HG02938 (cell line): ENCODE results near the gene SLC24A4.
A peak's percentile ranks its signal among the peaks of the same experiment; 100 is the strongest.

Source experiments
- ATAC-seq: cut with Tn5 transposase; IDR thresholded peaks from one replicate; pipeline ENCODE4 v1.9.1; 2021; ENCODE audit warnings: mild to moderate bottlenecking, moderate library complexity; ENCODE audit not compliant: unreplicated experiment

SLC24A4 gene

DNA sequence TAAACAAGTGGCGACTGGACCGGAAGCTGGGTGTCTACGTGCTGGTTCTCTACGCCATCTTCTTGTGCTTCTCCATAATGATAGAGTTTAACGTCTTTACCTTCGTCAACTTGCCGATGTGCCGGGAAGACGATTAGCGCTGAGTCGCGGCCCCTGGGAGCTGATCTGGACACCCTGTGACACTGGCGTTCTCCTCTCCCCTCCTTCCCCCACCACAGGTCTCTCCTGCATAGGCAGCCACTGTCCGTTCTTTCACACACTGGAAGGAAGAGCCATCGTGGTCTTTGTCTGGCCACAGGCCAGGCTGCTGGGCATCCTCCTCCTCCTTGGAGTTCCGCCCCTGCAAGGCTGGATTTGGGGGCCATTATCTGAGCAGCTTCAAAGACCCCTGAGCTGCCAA, 170.5 kb downstream of the SLC24A4 start:
- ATAC-seq, result no peak

DNA sequence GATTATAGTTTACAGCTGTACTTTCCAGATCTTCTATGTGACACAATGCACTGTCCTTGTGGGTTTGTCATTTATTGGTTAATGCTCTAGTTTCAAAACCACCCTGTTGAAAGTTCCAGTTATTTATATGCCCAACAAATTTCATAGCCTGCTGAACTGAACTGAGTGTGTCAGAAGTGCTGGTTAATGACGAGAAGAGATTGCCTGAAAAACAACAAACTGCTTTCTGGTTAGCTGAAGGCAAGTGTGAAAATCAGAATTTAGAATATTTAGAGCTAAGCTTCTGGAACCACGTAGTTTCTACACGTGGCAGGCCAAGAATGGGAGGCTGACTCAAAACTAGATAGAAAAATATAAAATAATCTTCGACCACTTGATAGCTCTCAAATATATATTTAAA, 171.5 kb downstream of the SLC24A4 start:
- ATAC-seq, result no peak

DNA sequence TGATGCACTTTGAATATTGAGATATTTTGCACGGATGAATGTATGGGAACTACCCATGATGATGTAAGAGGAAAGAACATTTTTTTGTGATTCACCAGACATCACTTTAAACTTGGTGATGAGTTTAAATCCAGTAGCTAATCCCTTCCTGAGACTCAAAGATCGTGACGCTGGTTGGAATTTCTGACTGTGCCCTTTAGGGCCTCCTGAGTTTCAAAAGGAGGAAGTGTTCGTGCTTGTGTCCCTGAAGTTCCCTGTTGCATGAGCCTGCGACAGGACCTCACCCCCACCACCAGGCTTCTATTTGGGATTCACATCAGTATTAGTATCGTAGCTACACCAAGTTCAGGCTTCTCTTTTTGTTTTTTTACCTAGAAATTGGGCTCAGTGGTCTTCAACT, 172.1 kb downstream of the SLC24A4 start:
- no peak for ATAC-seq

DNA sequence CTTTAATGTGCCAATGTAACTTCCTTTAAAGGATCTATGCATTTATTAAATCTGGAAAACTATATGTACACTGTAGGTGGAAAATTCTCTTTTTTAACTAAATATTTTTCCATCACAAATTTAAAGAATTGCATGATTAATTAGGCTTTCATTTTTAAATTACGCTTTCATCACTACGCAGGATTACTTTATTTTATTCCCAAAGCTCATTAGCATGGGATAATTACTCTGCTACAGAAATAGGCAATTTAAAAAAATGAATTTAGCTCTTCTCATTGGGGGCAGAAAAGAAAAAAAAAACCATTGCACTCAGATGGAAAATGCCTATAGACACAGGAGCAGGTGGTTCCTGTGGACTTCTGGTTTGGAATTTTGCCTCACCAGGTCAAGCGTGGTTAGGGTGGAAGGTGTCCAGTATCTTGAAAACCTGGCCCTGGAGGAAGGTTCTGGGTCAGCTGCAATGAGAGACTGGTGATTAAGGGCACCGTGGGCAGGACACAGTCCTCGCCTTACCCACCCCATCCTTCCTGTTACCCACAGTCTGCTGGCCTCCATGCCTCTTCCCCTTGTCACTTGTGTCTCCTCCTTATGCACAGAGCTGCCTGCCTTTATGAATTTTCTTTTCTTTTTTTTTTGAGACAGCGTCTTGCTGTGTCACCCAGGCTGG, 173.4 kb downstream of the SLC24A4 start:
- ATAC-seq, result no peak

DNA sequence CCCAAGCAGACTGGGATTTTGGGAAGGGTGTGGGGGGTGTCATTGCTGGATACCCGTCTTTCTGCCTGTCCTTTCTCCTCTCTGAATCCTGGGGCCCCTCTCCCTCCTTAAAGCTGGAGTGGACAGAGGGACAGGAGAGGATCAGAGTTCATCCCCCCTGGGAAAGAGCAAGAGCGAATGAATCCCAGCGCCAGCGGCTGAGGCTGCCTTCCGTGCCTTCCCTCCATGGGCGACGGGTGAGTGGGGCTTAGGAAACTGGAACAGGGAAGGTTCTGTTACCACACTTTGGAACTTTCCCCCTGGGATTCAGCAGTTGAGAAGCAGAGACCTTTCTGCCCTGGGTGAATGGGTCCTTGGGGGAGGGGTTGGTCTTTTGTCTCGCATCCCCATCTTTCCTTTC, 174.4 kb downstream of the SLC24A4 start:
- ATAC-seq, result no peak

DNA sequence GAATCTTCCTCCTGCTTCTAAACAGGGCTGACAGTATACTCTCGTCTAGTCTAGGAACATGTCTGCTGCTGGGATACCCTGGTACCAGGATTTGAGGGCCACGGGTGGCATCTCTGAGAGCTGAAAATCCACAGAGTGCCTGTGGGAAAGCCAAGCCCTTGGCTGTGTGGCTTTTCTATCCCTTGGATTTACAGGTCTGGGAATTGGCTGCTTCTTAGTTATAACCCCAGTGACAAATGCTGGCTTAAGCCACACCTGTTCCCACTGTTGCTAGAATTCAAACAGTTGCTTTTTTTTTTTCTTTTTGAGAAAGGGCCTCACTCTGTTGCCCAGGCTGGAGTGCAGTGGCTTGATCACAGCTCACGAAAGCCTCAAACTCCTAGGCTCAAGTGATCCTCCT, 176.3 kb downstream of the SLC24A4 start:
- ATAC-seq, result no peak

DNA sequence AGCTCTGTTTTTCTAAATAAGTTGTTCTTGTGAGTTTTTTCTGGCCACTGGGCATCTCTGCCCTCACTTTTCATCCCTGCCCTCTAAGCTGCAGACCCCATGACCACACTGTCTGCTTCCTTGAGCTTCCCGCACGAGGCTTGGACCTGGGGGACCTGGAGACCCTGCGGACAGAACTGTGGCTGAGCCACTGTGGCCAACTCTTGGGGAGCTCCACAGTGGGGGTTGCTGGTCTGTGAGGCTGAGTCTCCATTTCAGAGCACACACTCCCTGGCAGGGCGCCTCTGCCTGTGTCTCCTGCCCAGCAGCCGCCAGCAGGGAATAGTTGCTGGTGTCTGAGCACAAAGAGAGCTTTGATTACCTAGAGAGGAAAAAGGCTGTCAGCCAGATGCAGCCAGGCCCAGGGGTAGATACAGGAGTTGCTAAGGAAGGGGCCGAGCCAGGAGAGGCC, 177.6 kb downstream of the SLC24A4 start:
- ATAC-seq, result no peak

DNA sequence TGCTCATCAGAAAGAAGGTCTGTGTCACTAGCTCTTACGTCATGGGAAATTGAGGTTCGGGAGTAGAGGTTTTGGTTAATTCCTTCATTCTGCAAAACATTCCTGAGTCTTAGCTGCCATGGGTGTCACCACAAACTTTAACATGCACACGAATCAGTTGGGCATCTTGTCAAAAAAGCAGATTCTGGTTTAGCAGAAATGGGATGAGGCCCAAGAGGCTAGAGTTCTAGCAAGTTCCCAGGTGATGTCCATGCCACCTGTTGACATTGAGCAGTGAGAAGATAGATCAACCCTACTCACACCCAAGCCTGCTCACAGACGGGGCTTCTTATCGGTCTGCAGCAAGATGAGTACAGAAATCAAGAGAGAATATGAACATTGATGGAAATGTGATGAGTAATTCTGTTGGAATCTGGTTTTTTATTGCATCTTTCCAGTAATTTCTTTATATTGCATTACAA, 179.0 kb downstream of the SLC24A4 start:
- no peak for ATAC-seq

DNA sequence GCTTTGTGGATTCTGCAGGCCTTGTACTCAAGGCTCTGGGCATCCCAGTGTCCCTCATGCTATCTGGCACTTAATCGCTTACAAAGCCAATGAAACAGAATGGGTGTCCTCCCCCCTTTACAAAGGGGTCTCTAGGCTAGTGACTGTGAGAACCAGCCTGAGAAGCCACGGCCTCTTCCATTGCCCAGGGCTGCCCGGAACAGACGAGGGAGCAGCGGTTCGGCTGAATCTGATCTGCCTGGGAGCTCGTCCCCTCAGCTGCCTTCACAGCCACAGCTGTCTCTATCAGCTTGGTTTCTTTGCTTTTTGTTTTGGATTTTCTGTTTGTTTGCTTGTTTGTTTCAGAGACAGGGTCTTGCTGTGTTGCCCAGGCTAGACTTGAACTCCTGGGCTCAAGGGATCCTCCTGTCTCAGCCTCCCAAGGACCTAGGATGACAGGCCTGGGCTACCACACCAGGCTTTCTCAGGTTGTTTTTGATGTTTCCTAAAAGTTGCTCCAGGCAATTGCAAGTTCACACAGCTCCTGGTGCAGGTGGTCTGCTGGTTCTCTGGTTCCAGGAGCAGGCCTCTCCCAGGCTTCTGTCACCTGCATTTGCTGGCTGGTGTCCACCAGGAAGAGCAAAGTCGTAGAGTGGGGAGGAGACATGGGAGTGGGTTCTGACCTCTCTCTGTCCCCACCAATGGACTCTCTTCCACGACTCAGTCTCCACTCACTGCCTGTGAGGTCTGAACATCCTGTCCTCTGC, 179.7 kb downstream of the SLC24A4 start:
- ATAC-seq, result no peak

DNA sequence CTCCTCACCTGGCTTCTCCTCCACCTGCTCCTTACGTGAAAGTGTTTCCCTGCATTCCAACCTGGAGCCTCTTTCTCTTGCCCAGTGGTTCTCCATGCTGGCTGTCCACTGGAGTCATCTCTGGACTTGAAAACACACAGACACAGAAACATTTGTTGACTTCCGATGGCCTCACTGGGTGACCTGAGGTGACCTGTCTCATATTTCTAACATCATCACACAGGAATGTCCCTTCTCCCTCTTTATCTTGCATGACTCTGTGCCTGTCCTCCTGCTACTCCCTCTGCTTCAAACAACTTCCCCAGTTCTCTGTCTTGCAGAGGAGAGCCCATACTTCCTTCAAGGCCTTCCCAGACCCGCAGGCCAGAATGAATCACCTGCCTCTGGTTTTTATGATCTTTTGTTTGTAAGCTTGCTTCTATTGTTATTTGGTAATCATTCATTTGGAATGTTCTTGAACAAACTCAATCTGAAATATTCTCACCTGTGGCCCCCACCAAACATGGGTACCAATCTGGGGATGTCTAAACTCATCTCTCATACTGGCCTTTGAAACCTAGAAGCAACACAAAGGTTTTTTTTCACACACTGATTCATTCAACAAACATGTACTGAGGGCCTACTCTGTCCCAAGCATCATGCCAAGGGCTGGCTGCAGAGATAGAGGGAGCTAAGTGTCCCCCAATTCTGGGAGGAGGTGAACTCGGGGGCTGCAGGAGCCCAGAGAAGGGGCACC, 181.0 kb downstream of the SLC24A4 start:
- no peak for ATAC-seq

DNA sequence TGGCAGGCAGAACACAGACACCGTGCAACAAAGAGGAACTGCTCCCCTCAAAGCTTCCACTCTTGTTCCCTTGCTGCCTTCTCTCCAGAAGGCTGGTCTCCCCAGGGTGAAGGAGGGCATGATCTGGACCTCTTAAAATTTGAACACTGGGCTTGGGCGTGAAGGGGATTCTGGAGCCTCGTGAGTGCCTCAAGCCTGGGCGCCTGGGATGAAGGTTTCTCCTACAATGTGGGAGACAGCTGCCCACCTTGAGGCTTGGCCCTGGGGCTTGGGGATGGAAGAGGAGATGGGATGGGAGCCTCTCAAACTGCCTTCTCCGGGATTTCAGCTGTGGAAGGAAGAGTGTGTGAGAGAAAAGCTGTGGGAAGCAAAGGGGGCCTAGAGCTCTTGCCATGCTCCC, 182.9 kb downstream of the SLC24A4 start:
- ATAC-seq, result no peak

DNA sequence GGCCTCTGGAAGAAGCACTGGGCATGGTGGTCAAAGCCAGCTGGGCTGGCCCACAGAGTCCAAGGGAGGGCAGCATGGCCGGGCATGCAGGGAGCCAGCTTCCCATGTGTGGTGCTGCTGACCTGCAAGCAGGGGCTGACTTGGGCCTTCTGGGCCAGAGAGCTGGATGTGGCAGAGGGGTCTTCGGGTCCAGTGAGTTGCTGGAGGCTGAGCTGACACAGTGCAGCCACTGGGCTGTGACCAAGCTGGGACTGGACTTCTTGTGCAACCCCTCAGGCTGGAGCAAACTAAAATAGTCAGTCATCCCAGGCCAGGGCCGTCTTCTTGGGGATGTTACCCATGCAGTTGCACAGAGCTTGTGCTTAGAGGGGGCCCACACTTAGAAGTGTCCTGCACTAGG, 183.3 kb downstream of the SLC24A4 start:
- ATAC-seq, result no peak

DNA sequence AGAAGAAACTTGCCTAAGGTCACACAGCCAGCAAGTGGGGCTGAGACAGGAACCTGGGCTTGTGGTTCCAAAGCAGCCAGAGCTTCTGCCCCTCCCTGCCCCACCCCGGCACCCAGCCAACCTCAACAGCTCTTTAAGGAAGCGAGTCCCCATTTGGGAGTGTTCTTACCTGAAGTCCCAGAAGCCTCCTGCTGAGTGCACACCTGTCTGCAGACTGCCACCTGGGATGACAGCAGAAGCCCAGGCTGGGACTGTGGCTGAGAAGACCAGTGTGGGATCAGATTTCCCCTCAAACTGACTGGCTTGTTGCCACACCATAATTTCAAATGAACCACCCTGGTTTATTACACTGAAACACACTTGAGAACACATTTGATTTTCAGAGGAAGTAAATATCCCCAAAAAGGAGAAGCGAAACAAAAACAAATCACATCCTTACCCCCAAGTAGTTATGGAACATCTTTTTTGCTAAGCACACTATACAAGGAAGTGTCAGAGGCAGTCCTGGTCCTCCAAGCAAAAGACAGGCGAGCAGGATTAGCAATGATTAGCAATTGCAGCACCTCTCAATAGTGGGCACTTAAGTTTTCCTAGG, 184.3 kb downstream of the SLC24A4 start:
- no peak for ATAC-seq

DNA sequence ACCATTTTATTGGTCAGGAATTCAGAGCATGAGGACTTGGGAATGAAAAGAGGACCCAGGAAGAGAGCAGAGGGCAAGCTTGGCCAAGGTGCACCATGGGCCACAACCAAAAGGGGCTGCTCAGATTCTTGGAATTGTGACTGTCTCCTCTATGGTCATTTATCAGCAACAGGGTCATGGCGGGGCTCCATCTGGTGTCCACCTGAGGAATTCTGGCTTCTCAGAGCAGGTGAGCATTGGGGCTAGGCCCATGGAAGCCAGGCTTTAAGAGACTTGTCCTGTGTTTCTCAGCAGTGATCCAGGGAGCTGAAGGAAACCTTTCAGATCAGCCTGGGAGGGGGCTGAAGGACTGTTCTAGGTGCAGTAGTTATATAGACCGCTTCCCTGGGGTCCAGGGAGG, 188.0 kb downstream of the SLC24A4 start:
- ATAC-seq, result no peak

DNA sequence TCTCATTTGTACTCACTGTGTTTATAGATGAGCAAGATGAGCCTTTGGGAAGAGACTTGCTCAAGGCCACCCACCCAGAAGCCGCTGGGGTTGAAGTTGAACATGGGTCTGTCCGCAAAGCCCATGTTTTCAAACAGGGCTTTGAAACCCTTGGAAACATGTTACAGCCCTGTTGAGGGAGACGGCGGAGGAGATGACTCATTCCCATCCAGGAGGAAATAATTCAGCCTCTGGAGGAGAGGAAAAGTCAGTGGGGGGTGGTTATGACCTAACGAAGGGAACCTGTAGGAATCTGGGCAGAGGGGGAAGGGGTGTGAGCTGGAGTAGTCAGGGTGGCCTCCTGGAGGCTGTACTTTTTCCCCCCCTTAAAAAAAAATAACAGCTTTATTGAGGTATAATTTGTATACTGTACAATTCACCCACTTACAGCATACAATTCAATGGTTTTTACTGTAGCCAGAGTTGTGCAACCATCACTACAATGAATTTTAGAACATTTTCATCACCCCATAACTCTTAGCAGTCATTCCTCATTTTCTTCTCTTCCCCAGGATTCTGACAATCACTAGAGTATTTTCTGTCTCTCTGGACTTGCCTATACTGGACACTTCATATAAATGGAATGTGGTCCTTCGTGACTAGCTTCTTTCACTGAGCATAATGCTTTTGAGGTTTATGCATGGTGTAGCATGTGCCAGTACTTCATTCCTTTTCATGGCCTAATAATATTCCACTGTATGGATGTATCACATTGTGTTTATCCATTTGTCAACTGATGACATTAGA, 188.7 kb downstream of the SLC24A4 start:
- no peak for ATAC-seq

DNA sequence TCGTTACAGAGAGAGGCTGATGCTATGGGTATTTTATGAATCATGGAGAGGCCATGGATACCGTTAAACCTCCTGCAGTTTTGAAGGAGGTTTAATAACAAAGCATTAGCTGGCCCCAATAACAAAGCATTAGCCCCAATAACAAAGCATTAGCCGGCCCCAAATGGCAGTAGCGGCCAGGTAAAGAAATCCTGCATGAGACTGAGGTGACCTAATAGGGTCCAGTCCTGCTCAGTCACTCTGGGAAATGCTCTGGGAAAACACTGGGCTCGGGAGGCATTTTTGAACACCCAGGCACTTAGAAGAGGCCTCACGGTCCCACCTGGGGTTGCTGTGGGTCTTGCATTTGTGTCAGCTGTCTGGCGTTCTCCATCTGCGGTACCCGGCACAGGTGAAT, 189.8 kb downstream of the SLC24A4 start:
- ATAC-seq, result no peak

DNA sequence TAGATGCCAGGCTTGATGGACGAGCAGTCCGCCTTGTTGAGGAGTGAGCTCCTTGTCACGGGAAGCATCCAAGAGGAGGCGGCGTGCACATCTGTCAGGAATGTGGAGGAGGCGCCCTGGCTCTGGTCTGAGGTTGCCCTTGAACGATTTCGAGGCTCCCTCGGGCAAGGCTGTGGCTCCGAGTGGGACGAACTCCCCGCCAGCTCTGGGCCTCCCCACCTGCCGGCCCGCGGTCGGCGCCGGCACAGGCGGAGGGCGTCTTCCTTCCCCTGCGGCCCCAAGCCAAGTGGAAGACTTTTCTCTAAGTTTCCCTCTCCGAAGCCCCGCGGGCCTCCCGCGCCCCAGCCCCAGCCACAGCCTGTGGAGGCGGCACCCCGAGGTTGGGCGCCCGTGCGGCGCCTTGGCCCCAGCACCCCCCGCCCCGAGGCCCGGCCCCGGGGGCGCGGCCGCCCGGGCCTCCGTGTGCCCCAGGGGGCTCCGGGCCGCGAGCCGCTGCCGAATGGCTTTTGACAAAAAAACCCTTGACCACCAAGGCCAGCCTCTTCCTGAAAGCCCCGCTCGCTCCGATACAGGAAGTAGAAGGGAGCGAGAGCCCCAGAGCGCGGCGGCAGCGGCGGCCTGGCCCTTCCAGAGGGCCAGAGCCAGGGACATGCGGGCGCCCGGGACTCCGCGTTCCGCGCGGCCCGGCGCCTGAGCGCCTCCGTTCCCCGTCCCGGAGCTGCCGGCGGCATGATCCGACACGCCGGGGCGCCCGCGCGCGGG, 190.4 kb downstream of the SLC24A4 start, which contains the start of gene RIN3:
TSS of gene RIN3 (plus strand) at position 578 of the 762 bp plus-strand sequence. CDS start at position 730, 152 bp downstream.
- peak; percentile 44 for ATAC-seq

DNA sequence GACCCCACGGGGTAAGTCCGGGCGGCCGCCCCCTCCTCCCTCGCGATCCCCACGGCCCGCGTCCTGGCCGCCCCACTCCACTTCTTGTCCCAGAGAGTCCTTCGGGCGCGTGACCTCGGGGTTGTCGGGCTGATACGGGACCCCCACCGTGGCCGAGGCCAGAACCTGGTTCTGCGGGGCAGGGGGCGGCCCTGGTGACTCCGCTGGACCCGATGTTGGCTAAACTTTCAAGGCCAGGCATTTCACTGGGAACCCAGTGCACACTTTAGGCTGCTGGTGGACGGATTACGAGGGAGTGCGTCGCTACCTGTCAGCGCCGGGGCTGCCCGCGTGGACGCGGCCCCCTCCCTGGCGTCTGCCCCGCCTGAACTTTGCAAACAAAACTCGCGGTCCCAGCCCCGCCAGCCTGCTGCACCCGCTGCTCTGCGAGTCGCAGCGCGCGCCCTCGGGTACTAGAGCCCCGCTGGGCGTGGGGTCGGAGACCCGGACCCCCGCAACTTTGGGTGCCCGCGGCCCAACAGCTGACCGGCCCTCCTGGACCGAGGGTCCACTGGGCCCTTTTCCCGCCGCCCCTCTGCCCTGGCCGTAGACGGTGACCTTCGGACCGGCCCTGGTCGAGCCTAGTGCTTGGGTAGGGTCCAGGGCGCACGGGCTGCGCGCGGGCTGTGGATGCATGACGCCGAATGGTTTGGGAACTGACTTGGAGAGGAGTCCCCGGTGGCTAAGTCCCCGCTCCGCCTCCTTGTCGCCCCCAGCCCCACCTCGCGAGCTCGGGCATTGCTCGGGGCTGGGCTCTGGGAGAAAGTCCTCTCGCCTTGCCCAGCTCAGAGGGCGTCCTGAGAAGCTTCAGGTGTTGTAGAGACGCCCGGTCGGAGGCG, 191.2 kb downstream of the SLC24A4 start:
- ATAC-seq, result no peak
